Fibroblast of lung (primary cell): ENCODE data around the gene CELSR3.

ENCODE experiments used
- CTCF ChIP-seq, 2 donors: IDR thresholded peaks in 1 of 2; conservative IDR thresholded peaks in 1 of 2; 1 replicate in 1 of 2; 2 replicates in 1 of 2; pipeline ENCODE4 v1.5.1; 2011 to 2012; ENCODE audit warnings: low read length in 2 of 2, control low read depth in 1 of 2, inconsistent platforms in 1 of 2, low read depth in 1 of 2, mild to moderate bottlenecking in 1 of 2
- EZH2 ChIP-seq: IDR thresholded peaks from 2 replicates; pipeline ENCODE4 v1.5.1; 2012; ENCODE audit warnings: low read length, control low read depth, mild to moderate bottlenecking; ENCODE audit errors: missing control alignments

- TF ChIP-seq EZH2: no peak
- TF ChIP-seq CTCF (conservative IDR thresholded peaks at IDR 0.05 in 1 of 2, IDR thresholded peaks at IDR 0.05 in 1 of 2; ENCODE audit: low read depth in 1 of 2, low read length in 2 of 2): no peak
Observed at GRCh38 chr3:48599509-48600285, 63.0 kb downstream of the CELSR3 start.
